B cell (primary cell): ENCODE results near the gene NUP88. TPM values are rescaled to one million over a fixed set of nuclear protein-coding genes. Genes with fewer than 3 reads are reported as not detected.

Experiments
- ATAC-seq: fragments of 200-7000 bp; cut with Tn5 transposase; one replicate; pipeline ENCODE4 v1.10.0; 2021; ENCODE audit warnings: low read depth, mild to moderate bottlenecking, moderate number of reproducible peaks, moderate library complexity
- CTCF ChIA-PET: fragments of 350-600 bp; sonication (Branson Sonifier 250); formaldehyde crosslinking; loops from one replicate; lab custom pipeline; 2021; ENCODE audit warnings: antibody characterized with exemption, inconsistent platforms; lab: Charles Lee
- POLR2A ChIA-PET: fragments of 350-600 bp; sonication (Branson Sonifier 250); formaldehyde crosslinking; loops from one replicate; lab custom pipeline; 2021; ENCODE audit warnings: antibody characterized with exemption; lab: Charles Lee
- DNase-seq: peaks from one replicate; pipeline ENCODE4 v3.0.0; 2013
- H2AFZ ChIP-seq: 2 replicates; pipeline ENCODE4 v1.6.1; 2012; ENCODE audit warnings: mild to moderate bottlenecking, low read depth, low read length; ENCODE audit not compliant: insufficient read depth, poor library complexity, severe bottlenecking
- H3K27ac ChIP-seq, 2 donors: 1 replicate in 1 of 2; 2 replicates in 1 of 2; pipeline ENCODE4 v1.5.1; 2012 to 2013; ENCODE audit warnings: low read length in 2 of 2, mild to moderate bottlenecking in 2 of 2, moderate library complexity in 1 of 2
- H3K27me3 ChIP-seq, 4 experiments: fragments of 200-600 bp in 1 of 4; sonication (generic) in 1 of 4; replicated peaks in 1 of 4; 1 replicate in 2 of 4; 2 replicates in 2 of 4; pipeline versions ENCODE4 v1.6.1 to v1.7.0; 2013 to 2016; ENCODE audit warnings: low read length in 3 of 4, mild to moderate bottlenecking in 2 of 4, mixed read lengths in 1 of 4, moderate library complexity in 1 of 4; ENCODE audit not compliant: insufficient read depth in 4 of 4, control insufficient read depth in 3 of 4; ENCODE audit errors: control extremely low read depth in 1 of 4
- H3K36me3 ChIP-seq, 2 experiments: replicated peaks in 1 of 2; 1 replicate in 1 of 2; 2 replicates in 1 of 2; pipeline versions ENCODE4 v1.6.1 to v1.7.1; 2013; ENCODE audit warnings: low read length in 1 of 2; ENCODE audit not compliant: insufficient read depth in 2 of 2, control insufficient read depth in 1 of 2; ENCODE audit errors: control extremely low read depth in 1 of 2, extremely low read depth in 1 of 2
- H3K4me1 ChIP-seq, 2 donors: fragments of 200-600 bp in 1 of 2; sonication (generic) in 1 of 2; 1 replicate in 1 of 2; 2 replicates in 1 of 2; pipeline versions ENCODE4 v1.5.1 to v1.6.1; 2013 to 2017; ENCODE audit warnings: low read length in 2 of 2; ENCODE audit not compliant: control insufficient read depth in 2 of 2, insufficient read depth in 2 of 2
- H3K4me2 ChIP-seq: replicated peaks from 2 replicates; pipeline ENCODE3; 2012; ENCODE audit warnings: mild to moderate bottlenecking, low read depth, low read length; ENCODE audit not compliant: poor library complexity, severe bottlenecking
- H3K4me3 ChIP-seq, 5 experiments: fragments of 200-600 bp in 1 of 5; sonication (generic) in 1 of 5; 1 replicate in 3 of 5; 2 replicates in 2 of 5; pipeline versions ENCODE4 v1.5.1 to v1.7.0; 2011 to 2016; ENCODE audit warnings: low read length in 4 of 5, mild to moderate bottlenecking in 4 of 5, low read depth in 2 of 5, control low read depth in 1 of 5, moderate library complexity in 1 of 5; ENCODE audit not compliant: insufficient read depth in 1 of 5; ENCODE audit errors: control extremely low read depth in 1 of 5, extremely low read depth in 1 of 5
- H3K79me2 ChIP-seq: fragments of 200-600 bp; sonication (generic); one replicate; pipeline ENCODE4 v1.6.0; 2016; ENCODE audit warnings: low read length; ENCODE audit not compliant: control insufficient read depth, insufficient read depth
- H3K9ac ChIP-seq: fragments of 200-600 bp; sonication (generic); 2 replicates; pipeline ENCODE4 v1.6.1; 2017; ENCODE audit warnings: mild to moderate bottlenecking, low read length, moderate library complexity
- H3K9me3 ChIP-seq, 3 donors: one replicate each; pipeline versions ENCODE4 v1.6.1 to v1.7.1; 2013; ENCODE audit warnings: low read length in 2 of 3; ENCODE audit not compliant: control insufficient read depth in 2 of 3, insufficient read depth in 1 of 3; ENCODE audit errors: control extremely low read depth in 1 of 3
- H4K20me1 ChIP-seq: 2 replicates; pipeline ENCODE4 v1.6.0; 2012; ENCODE audit warnings: mild to moderate bottlenecking, low read length; ENCODE audit not compliant: insufficient read depth, control insufficient read depth, poor library complexity, severe bottlenecking
- H3K27ac Mint-ChIP-seq: one replicate; pipeline ENCODE4 v1.8.0; 2021; ENCODE audit warnings: mixed read lengths
- H3K27me3 Mint-ChIP-seq: one replicate; pipeline ENCODE4 v1.8.0; 2021; ENCODE audit warnings: mixed read lengths
- H3K4me1 Mint-ChIP-seq: one replicate; pipeline ENCODE4 v1.8.0; 2021; ENCODE audit warnings: mixed read lengths
- H3K4me3 Mint-ChIP-seq: one replicate; pipeline ENCODE4 v1.8.0; 2021; ENCODE audit warnings: mixed read lengths
- H3K9me3 Mint-ChIP-seq: one replicate; pipeline ENCODE4 v1.8.0; 2022; ENCODE audit warnings: mixed read lengths; ENCODE audit not compliant: insufficient read depth
- CTCF ChIP-seq: fragments of 200-600 bp; IDR thresholded peaks from one replicate; pipeline ENCODE4 v1.8.0; 2022; ENCODE audit warnings: antibody characterized with exemption, mild to moderate bottlenecking
- EZH2 ChIP-seq: IDR thresholded peaks from 2 replicates; pipeline ENCODE4 v1.6.1; 2012; ENCODE audit warnings: borderline replicate concordance, low read depth, mild to moderate bottlenecking, moderate library complexity, low read length; ENCODE audit not compliant: insufficient read depth, poor library complexity, severe bottlenecking
- WGBS: methylation state at CpG from one replicate; pipeline ENCODE4 v1.1.5; 2013; ENCODE audit warnings: missing lambda C conversion rate; ENCODE audit not compliant: insufficient coverage; 5-methylcytosine and 5-hydroxymethylcytosine counted together
- intact Hi-C: fragments of 100-400 bp; cut with micrococcal nuclease; formaldehyde crosslinking; loops from one replicate; pipeline ENCODE4 v1.10.0; 2022
- polyA plus RNA-seq: library from polyadenylated mRNA; depleted of rRNA; stranded (reverse); fragments of >200 nt; gene quantifications from 2 replicates; pipeline ENCODE4 v1.2.3, GENCODE V29; 2012
- total RNA-seq, 2 donors: library from RNA; stranded (reverse); fragments of 120-200 nt in 1 of 2; gene quantifications; 1 replicate in 1 of 2; 2 replicates in 1 of 2; pipeline versions ENCODE4 v1.2.3 to v1.2.4, GENCODE V29; 2013 to 2022

The NUP88 gene
- total and polyA plus RNA-seq, 2 donors (not counting 1 experiment from before 2014, with no cell fraction given): 214 to 221 TPM

- no peaks in the 10 kb centered on the region for H3K27me3 ChIP-seq
- WGBS: 67% methylated on average over 4 of the region's 4 CpGs
- DNase-seq (no peak), ATAC-seq (no peak)
- H3K4me1 ChIP-seq: peaks cover 16 to 27% of the 10 kb centered on the region in 2 donors
- intact Hi-C loops: loop anchor here (10.0 kb wide), 2 partner anchors 49 to 299 kb away; partner anchors contain the start of genes USP6 and ZNF232
- H3K9me3 ChIP-seq: no peaks in the 10 kb centered on the region
- no peak overlapping the region for H2AFZ ChIP-seq
- no peaks in the 10 kb centered on the region for H3K27me3 Mint-ChIP-seq
- ChIA-PET POLR2A (interaction anchor here (0.6 kb wide), 1 partner anchor 14 kb away, joined by 10 read pairs; no protein-coding TSS in a partner anchor), CTCF (interaction anchor here (1.2 kb wide), 1 partner anchor 28 kb away, joined by 3 read pairs; no protein-coding TSS in a partner anchor)
- no peak overlapping the region for H3K4me3 Mint-ChIP-seq
- H3K27ac ChIP-seq: peak overlapping the region in 1 of 2 donors; percentile 8
- H3K27ac Mint-ChIP-seq: no peak overlapping the region
- peaks cover 70% of the 10 kb centered on the region for H4K20me1 ChIP-seq
- no peak overlapping the region for H3K4me2 ChIP-seq
- H3K9me3 Mint-ChIP-seq: no peaks in the 10 kb centered on the region
- H3K4me1 Mint-ChIP-seq: peaks cover 51% of the 10 kb centered on the region
- no peak overlapping the region for H3K9ac ChIP-seq
- TF ChIP-seq EZH2 (no peak), CTCF (no peak)
- H3K4me3 ChIP-seq: no peak overlapping the region
- H3K79me2 ChIP-seq: peaks cover 93% of the 10 kb centered on the region
- peaks cover 25 to 82% of the 10 kb centered on the region in 2 experiments for H3K36me3 ChIP-seq
These were observed 5.8 kb downstream of the NUP88 start for GRCh38 chr17:5413682-5414081.

- ChIA-PET POLR2A (no interaction called here), CTCF (interaction anchor here (0.6 to 0.8 kb wide), 2 partner anchors 185 to 213 kb away, joined by 3 to 4 read pairs; no protein-coding TSS in a partner anchor)
- peaks cover 0 to 3% of the 10 kb centered on the region in 2 donors for H3K4me1 ChIP-seq
- H3K27me3 ChIP-seq: no peaks in the 10 kb centered on the region
- Mint-ChIP-seq H3K27me3 (no peaks in the 10 kb centered on the region), H3K9me3 (no peaks in the 10 kb centered on the region), H3K27ac (no peak overlapping the region), H3K4me3 (no peak overlapping the region), H3K4me1 (peaks cover 36% of the 10 kb centered on the region)
- H4K20me1 ChIP-seq: peaks cover 88% of the 10 kb centered on the region
- no peak for DNase-seq
- TF ChIP-seq CTCF (no peak), EZH2 (no peak)
- H3K4me3 ChIP-seq: no peak overlapping the region
- no peak for ATAC-seq
- peaks cover 96% of the 10 kb centered on the region for H3K79me2 ChIP-seq
- peaks cover 43 to 94% of the 10 kb centered on the region in 2 experiments for H3K36me3 ChIP-seq
- H2AFZ ChIP-seq: no peak overlapping the region
- H3K27ac ChIP-seq: peak overlapping the region in 1 of 2 donors; percentile 32
- intact Hi-C loops: loop anchor here (10.0 kb wide), 2 partner anchors 46 to 296 kb away; partner anchors contain the start of genes USP6 and ZNF232
- H3K9ac ChIP-seq: no peak overlapping the region
- no peak overlapping the region for H3K4me2 ChIP-seq
- 83% methylated on average over 7 of the region's 7 CpGs for WGBS
- H3K9me3 ChIP-seq: no peaks in the 10 kb centered on the region
These were observed 8.7 kb downstream of the NUP88 start for GRCh38 chr17:5410594-5411272.
